ENCODE data around the gene PXMP2. TPM values are rescaled to one million over a fixed set of nuclear protein-coding genes. Genes with fewer than 3 reads are reported as not detected.

Gene PXMP2
- polyA plus RNA-seq, 1 experiment = 22.3 TPM

DNA sequence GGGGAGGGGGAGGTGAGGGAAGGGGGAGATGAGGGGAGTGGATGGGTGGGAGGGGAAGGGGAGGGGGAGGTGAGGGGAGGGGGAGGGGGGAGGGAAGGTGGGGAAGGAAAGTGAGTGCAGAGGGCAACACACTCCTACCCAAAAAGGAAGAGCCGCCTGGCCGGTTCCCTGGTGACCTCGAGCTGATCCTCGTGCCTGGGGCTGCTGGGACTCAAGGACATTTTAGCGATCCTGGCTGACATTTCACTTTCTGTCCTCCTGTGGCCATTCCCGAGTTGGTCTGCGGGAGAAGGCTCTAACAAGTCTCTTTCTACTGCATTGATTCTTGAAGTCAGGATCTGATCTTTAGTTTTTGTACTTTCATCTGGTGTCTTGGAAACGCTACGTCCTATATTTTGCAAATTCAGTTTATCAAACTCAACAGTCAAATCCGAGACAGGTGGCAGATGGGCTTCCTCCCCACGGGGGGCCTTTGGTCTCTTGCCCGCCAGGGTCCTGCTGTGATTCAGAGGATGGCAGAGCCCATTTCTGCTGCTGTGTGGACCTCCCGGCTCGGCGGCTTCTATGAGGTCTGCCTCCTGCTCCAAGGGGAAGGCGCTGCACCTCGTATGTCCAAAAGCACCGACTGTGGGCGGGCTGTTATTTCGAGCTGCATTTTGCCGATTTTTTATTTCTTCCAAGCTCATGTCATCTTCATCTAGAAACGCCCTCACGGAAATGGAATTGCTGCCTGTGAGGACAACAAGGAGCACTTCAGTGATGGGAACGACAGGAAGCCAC is 42.3 kb downstream of the PXMP2 start:
- no peak for DNase-seq (ENCODE audit: low read depth)
- POLR2A ChIA-PET = no interaction called here
- CTCF ChIA-PET = interaction anchor here (1.3 kb wide), 1 partner anchor 19 kb away, joined by 3 read pairs; the partner anchor contains the start of gene PGAM5
- Histone ChIP-seq H3K36me3 (ENCODE audit: control insufficient read depth, insufficient read depth, low read length) (peaks cover 48% of the 10 kb centered on the region), H3K27me3 (ENCODE audit: control insufficient read depth, insufficient read depth, low read length) (no peaks in the 10 kb centered on the region), H3K4me3 (ENCODE audit: low read depth, low read length) (no peak overlapping the region)
- TF ChIP-seq, protein P1, sequence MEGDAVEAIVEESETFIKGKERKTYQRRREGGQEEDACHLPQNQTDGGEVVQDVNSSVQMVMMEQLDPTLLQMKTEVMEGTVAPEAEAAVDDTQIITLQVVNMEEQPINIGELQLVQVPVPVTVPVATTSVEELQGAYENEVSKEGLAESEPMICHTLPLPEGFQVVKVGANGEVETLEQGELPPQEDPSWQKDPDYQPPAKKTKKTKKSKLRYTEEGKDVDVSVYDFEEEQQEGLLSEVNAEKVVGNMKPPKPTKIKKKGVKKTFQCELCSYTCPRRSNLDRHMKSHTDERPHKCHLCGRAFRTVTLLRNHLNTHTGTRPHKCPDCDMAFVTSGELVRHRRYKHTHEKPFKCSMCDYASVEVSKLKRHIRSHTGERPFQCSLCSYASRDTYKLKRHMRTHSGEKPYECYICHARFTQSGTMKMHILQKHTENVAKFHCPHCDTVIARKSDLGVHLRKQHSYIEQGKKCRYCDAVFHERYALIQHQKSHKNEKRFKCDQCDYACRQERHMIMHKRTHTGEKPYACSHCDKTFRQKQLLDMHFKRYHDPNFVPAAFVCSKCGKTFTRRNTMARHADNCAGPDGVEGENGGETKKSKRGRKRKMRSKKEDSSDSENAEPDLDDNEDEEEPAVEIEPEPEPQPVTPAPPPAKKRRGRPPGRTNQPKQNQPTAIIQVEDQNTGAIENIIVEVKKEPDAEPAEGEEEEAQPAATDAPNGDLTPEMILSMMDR (IDR thresholded peaks at IDR 0.05; ENCODE audit: insufficient read depth, low read depth, low read length) = no peak

DNA sequence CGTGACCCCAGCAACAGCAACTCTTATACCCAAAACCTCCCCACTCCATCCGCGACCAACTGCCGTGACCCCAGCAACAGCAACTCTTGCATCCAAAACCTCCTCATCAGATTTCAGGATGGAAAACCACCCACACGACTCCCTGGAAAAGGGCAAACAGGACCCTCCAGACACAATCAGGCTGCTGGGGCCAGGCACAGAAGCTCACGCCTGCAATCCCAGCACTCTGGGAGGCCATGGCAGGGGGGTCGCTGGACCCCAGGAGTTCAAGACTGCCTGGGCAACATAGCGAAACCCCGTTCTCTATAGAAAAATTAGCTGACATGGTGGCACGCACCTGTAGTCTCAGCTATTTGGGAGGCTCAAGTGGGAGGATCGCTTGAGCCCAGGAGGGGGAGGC is 43.0 kb downstream of the PXMP2 start:
- no peak for DNase-seq (ENCODE audit: low read depth)
- POLR2A ChIA-PET = no interaction called here
- Histone ChIP-seq H3K36me3 (ENCODE audit: control insufficient read depth, insufficient read depth, low read length) (peaks cover 49% of the 10 kb centered on the region), H3K4me3 (ENCODE audit: low read depth, low read length) (no peak overlapping the region), H3K27me3 (ENCODE audit: control insufficient read depth, insufficient read depth, low read length) (no peaks in the 10 kb centered on the region)
- TF ChIP-seq, protein P1 (IDR thresholded peaks at IDR 0.05; ENCODE audit: insufficient read depth, low read depth, low read length) = no peak
- CTCF ChIA-PET = interaction anchor here (1.3 kb wide), 1 partner anchor 19 kb away, joined by 3 read pairs; the partner anchor contains the start of gene PGAM5

DNA sequence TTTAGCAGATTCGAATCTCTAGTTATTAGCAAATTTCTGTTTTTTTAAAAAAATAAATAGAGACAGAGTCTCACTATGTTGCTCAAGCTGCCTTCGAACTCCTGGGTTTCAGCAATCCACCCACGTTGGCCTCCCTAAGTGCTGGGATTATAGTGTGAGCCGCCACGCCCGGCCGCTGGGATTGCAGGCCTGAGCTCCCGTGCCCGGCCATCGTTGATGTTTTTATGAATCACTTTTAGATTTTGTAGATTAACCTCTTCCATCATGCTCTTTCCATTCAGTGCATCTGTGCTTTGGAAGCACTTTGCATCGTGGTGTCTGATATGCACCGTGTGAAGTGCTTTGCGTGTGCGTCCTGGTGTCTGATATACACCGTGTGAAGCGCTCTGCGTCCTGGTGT is 44.2 kb downstream of the PXMP2 start:
- DNase-seq (ENCODE audit: low read depth) = no peak
- Histone ChIP-seq H3K4me3 (ENCODE audit: low read depth, low read length) (no peak overlapping the region), H3K36me3 (ENCODE audit: control insufficient read depth, insufficient read depth, low read length) (peaks cover 52% of the 10 kb centered on the region), H3K27me3 (ENCODE audit: control insufficient read depth, insufficient read depth, low read length) (no peaks in the 10 kb centered on the region)
- CTCF ChIA-PET = interaction anchor here (1.8 kb wide), 1 partner anchor 9 kb away, joined by 4 read pairs; no protein-coding TSS in a partner anchor
- TF ChIP-seq, protein P1 (IDR thresholded peaks at IDR 0.05; ENCODE audit: insufficient read depth, low read depth, low read length) = no peak
- POLR2A ChIA-PET = no interaction called here

DNA sequence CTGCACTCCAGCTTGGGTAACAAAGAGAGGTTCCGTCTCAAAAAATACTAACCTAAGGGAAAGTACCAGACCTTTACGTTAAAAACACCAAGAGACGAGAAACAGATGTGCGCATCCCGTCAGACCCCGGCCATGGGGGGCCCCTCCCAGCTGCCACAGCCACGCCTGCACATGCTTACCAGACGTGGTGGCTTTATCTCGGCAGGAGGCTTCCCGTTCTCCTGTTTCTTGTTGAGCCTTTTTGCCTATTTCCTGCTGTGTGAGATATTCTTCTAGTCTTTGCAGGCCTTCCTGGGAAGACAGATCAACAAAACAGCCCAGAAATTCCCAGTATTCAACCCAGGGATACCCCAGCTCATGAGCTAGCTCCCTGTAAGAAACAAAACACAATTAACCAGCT is 46.8 kb downstream of the PXMP2 start:
- TF ChIP-seq, protein P1 (IDR thresholded peaks at IDR 0.05; ENCODE audit: insufficient read depth, low read depth, low read length) = no peak
- no peaks in the 10 kb centered on the region for H3K27me3 ChIP-seq (ENCODE audit: control insufficient read depth, insufficient read depth, low read length)
- no peak overlapping the region for H3K4me3 ChIP-seq (ENCODE audit: low read depth, low read length)
- CTCF ChIA-PET = interaction anchor here (0.6 to 1.4 kb wide), 2 partner anchors 9 to 10 kb away, joined by 3 to 6 read pairs; no protein-coding TSS in a partner anchor
- peaks cover 45% of the 10 kb centered on the region for H3K36me3 ChIP-seq (ENCODE audit: control insufficient read depth, insufficient read depth, low read length)
- no peak for DNase-seq (ENCODE audit: low read depth)
- POLR2A ChIA-PET = no interaction called here

DNA sequence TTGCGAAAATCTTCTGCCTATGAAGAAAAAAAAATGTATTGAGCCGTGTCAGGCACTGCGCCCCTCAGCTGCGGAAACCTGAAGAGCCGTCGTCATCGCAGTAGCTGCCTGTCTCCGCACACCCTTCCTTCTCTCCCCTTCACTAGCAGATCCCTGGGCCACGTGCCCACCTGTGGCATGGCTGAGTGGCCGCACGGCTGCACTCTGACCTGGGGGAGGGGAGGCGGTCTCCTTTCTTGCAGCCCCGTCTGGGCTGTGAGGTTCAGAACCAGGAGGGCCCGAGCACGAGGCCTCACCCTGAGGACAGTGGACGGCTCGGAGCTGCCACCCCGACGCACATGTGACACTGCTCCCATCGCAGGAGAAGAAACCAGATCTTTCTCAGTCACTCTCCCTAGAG is 48.1 kb downstream of the PXMP2 start:
- Histone ChIP-seq H3K4me3 (ENCODE audit: low read depth, low read length) (no peak overlapping the region), H3K36me3 (ENCODE audit: control insufficient read depth, insufficient read depth, low read length) (peaks cover 45% of the 10 kb centered on the region), H3K27me3 (ENCODE audit: control insufficient read depth, insufficient read depth, low read length) (no peaks in the 10 kb centered on the region)
- TF ChIP-seq, protein P1 (IDR thresholded peaks at IDR 0.05; ENCODE audit: insufficient read depth, low read depth, low read length) = no peak
- POLR2A ChIA-PET = no interaction called here
- DNase-seq (ENCODE audit: low read depth) = no peak
- CTCF ChIA-PET = no interaction called here

All from BJ (cell line).